OCI-M1 (cell line): ENCODE measurements around the gene TEX264.

Experiments used
- DNase-seq: peaks from one replicate; lab custom pipeline; 2025; lab: John Stamatoyannopoulos, UW

The TEX264 gene

GRCh38 chr3:51750878-51751277, 79.8 kb downstream of the TEX264 start:
- DNase-seq, result no peak

GRCh38 chr3:51751287-51751686, 80.2 kb downstream of the TEX264 start:
- DNase-seq, result no peak
